GM10266 (cell line): ENCODE results near the gene SLN.

Source experiments
- DNase-seq: peaks from one replicate; pipeline ENCODE4 v3.0.0; 2012; ENCODE audit errors: extremely low spot score
- TF ChIP-seq, protein P1 (sequence below): IDR thresholded peaks from 2 replicates; pipeline ENCODE4 v1.5.1; 2012; ENCODE audit warnings: mild to moderate bottlenecking, low read depth; ENCODE audit not compliant: control insufficient read depth, insufficient read depth; ENCODE audit errors: missing control alignments

SLN gene

GRCh38 chr11:107683061-107683460 is 28.8 kb downstream of the SLN start:
- DNase-seq = no peak
- TF ChIP-seq, protein P1, sequence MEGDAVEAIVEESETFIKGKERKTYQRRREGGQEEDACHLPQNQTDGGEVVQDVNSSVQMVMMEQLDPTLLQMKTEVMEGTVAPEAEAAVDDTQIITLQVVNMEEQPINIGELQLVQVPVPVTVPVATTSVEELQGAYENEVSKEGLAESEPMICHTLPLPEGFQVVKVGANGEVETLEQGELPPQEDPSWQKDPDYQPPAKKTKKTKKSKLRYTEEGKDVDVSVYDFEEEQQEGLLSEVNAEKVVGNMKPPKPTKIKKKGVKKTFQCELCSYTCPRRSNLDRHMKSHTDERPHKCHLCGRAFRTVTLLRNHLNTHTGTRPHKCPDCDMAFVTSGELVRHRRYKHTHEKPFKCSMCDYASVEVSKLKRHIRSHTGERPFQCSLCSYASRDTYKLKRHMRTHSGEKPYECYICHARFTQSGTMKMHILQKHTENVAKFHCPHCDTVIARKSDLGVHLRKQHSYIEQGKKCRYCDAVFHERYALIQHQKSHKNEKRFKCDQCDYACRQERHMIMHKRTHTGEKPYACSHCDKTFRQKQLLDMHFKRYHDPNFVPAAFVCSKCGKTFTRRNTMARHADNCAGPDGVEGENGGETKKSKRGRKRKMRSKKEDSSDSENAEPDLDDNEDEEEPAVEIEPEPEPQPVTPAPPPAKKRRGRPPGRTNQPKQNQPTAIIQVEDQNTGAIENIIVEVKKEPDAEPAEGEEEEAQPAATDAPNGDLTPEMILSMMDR = no peak

DNA sequence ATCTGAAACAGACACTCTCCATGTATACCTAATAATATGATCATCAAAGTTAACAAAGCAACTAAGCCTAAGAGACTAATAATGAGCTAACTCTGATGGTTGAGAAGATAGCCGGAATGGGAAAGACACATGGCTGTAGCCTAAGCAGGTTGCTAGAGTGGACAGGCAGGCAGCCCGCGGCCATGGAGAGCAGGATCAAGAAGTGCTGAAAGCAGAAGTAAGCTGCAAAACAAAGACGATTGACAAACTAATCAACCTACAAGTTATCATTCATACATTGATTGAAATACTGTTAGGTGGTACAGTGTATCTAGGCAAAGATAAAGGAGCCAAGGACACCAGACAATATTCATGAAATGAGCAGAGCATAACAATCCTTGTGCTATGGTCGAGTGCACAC is 29.3 kb downstream of the SLN start:
- DNase-seq = no peak
- TF ChIP-seq, protein P1 = no peak

DNA sequence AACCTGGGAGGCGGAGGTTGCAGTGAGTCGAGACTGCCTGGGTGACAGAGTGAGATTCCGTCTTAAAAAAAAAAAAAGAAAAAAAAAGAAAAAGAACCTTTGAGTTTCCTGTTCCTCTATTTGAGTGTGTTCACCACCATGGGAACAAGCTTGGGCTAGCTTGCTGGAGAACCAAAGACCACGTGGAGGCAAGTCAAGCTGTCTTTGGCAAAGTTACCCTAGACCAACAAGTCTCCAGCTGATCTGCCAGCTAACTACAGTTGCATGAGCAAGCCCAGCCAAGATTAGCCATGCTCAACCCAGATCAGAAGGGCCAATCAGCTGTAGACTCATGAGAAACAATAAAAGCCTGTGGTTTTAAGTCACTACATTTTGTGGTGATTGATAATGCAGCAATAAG is 29.7 kb downstream of the SLN start:
- TF ChIP-seq, protein P1 = no peak
- no peak for DNase-seq

DNA sequence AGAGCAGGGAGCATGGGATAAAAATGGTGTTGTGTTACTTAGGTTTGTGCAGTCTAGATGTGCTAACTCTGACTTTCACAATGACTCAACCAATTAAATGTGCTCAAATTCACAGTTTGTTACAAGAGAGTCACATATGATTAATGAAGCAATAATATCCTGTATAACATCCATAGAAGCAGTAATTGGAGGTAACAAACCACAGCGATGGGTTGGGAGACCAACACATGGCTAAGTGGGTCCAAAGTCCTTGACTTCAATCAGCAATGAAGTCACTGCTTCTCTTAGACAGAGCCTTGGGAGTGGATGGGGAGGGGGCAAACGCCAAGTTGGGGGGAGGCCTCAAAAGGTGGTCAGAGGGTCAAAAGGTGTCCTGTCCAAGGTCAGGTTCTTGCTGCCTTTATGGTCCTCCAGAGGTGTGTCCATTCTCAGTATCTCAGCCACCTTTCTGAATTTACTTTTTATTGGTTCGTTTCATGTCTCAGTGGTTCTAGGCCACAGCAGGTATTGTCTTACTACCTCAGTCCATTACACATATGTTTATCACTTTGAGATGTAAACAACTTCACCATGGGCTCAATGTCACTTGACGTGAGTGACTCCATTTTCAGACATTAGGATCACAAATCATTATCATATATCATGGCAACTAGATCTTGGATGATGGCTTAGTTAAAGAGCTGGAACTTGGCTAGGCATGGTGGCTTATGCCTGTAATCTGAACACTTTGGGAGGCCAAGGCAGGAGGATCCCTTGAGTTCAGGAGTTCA is 32.4 kb downstream of the SLN start:
- DNase-seq = no peak
- TF ChIP-seq, protein P1 = no peak

- TF ChIP-seq, protein P1 = no peak
- DNase-seq = no peak
Observed at GRCh38 chr11:107678632-107678971, 33.3 kb downstream of the SLN start.

DNA sequence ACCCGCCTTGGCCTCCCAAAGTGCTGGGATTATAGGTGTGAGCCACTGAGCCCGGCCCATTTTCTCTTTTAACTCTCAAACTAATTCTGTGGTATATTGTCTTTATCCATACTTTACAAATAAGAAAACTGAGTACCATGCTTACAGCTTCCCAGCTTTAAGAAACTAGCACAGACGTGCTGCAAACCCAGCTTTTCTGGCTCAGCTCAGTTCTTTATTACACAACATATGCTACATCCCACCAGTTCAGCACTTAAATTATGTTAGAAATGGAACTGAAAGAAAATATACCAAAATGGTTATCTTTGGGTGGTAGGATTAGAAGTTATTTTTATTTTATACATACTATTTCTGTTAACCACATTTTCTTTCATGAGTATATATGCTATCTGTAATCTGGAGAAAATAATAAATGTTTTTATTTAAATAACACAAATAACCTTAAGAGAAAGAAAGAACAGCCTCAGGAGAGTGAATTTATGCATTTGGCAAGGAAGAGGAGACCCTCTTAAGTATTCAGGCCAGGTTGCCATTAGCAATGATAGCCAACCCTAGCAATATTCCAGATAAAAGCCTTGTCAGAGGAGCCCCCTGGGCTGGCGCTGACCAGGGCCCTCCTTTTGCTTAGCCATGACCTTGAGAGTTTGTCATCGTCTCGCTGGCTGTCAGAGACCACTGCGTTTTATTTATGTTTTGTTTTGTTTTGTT is 33.8 kb downstream of the SLN start:
- no peak for DNase-seq
- TF ChIP-seq, protein P1 = no peak
